Erythroblast (primary cell): Measurements from ENCODE around the gene CAPN8.

Experiments used
- GATA1 ChIP-seq: IDR thresholded peaks from 2 replicates; pipeline ENCODE4 v1.6.1; 2011; ENCODE audit warnings: low read depth, mild to moderate bottlenecking, control low read depth, low read length, moderate library complexity
- POLR2A ChIP-seq: IDR thresholded peaks from 2 replicates; pipeline ENCODE4 v1.6.1; 2011; ENCODE audit warnings: mild to moderate bottlenecking, low read length

DNA sequence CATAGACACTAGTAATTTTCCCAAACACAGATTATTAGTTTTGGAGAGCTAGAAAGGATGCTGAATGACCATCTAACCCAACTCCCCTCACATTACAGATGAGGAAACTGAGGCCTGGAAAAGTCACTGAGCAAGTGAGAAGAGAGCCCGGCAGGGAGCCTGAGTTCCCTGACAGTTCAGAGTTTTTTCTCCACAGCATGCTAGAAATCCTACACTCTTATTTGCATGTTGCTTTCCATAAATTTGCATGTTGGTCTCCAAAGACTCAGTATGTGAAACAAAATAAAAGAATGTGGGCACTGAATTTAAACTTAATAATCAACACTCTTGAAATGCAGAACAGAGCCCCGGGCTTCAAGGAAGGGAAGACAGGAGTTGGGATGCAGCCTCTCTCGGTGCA lies 140.0 kb downstream of the CAPN8 start:
- TF ChIP-seq POLR2A (no peak), GATA1 (no peak)
